Upper lobe of left lung (tissue), 6 donors: ENCODE measurements around the gene KHDC4. TPM values are rescaled to one million over a fixed set of nuclear protein-coding genes. Genes with fewer than 3 reads are reported as not detected.

Experiments used
- ATAC-seq, 2 donors: fragments of 200-7000 bp; cut with Tn5 transposase; one replicate each; pipeline ENCODE4 v1.9.1; 2022; ENCODE audit warnings: mild to moderate bottlenecking in 2 of 2, moderate library complexity in 2 of 2; ENCODE audit not compliant: low FRiP score in 2 of 2
- DNase-seq, 2 donors: peaks; one replicate each; pipeline ENCODE4 v3.0.0-alpha.2; 2019 to 2020
- H3K27ac ChIP-seq, 4 donors: fragments of 200-600 bp; sonication (generic); one replicate each; pipeline ENCODE4 v1.5.1; 2016 to 2019
- H3K27me3 ChIP-seq, 4 donors: fragments of 200-600 bp; sonication (generic); one replicate each; pipeline ENCODE4 v1.5.1; 2017 to 2019
- H3K36me3 ChIP-seq, 4 donors: fragments of 200-600 bp; sonication (generic); one replicate each; pipeline ENCODE4 v1.5.1; 2016 to 2019
- H3K4me1 ChIP-seq, 4 donors: fragments of 200-600 bp; sonication (generic); one replicate each; pipeline ENCODE4 v1.5.1; 2018 to 2019
- H3K4me3 ChIP-seq, 4 donors: fragments of 200-600 bp; sonication (generic); one replicate each; pipeline ENCODE4 v1.5.1; 2017 to 2019; ENCODE audit warnings: mild to moderate bottlenecking in 2 of 4, moderate library complexity in 1 of 4
- H3K9me3 ChIP-seq, 4 donors: fragments of 200-600 bp; sonication (generic); one replicate each; pipeline ENCODE4 v1.5.1; 2018 to 2019
- CTCF ChIP-seq, 6 experiments: fragments of 450-650 bp in 4 of 6; fragments of 200-600 bp in 2 of 6; sonication (generic) in 2 of 6; IDR thresholded peaks; one replicate each; pipeline ENCODE4 v1.5.1; 2016 to 2019; ENCODE audit warnings: antibody characterized with exemption in 6 of 6
- EP300 ChIP-seq, 4 donors: sonication (generic); formaldehyde crosslinking; IDR thresholded peaks; one replicate each; pipeline ENCODE4 v1.5.1; 2017; ENCODE audit warnings: antibody characterized with exemption in 4 of 4, control low read depth in 2 of 4
- POLR2A ChIP-seq, 4 donors: fragments of 450-650 bp; IDR thresholded peaks; one replicate each; pipeline ENCODE4 v1.5.1; 2016 to 2017; ENCODE audit warnings: antibody characterized with exemption in 4 of 4, mild to moderate bottlenecking in 2 of 4
- POLR2AphosphoS5 ChIP-seq, 2 donors: sonication (generic); formaldehyde crosslinking; IDR thresholded peaks; one replicate each; pipeline ENCODE4 v1.5.1; 2017; ENCODE audit warnings: antibody characterized with exemption in 2 of 2
- WGBS, 2 donors: methylation state at CpG; one replicate each; pipeline ENCODE4 v1.1.5; 2017 to 2018; 5-methylcytosine and 5-hydroxymethylcytosine counted together
- total RNA-seq, 6 donors: library from RNA; depleted of rRNA in 4 of 6; stranded (reverse); fragments of >200 nt in 4 of 6; gene quantifications; one replicate each; pipeline versions ENCODE4 v1.1.0 to v1.2.1, GENCODE V29; 2016 to 2021
- donor health status: DM: no; HTN: no; CAD: no; lungs with moderate emphysema.
- donor health status: DM: no; HTN: yes; CAD: no; lungs with severe emphysema.

KHDC4 gene
- total RNA-seq, 6 donors from 2014 or later = 30.4 to 105 (median 37.6) TPM

GRCh38 chr1:155893389-155894142, 40.6 kb downstream of the KHDC4 start:
- peaks cover 0 to 26% (median 16%) of the 10 kb centered on the region in 4 donors for H3K36me3 ChIP-seq
- TF ChIP-seq EP300 (IDR thresholded peaks at IDR 0.05) (no peak), POLR2A (IDR thresholded peaks at IDR 0.05) (no peak), CTCF (IDR thresholded peaks at IDR 0.05) (no peak), POLR2AphosphoS5 (IDR thresholded peaks at IDR 0.05) (no peak)
- H3K27me3 ChIP-seq = no peaks in the 10 kb centered on the region
- WGBS, 2 donors = 43 to 51% methylated on average over 10 of the region's 10 CpGs
- no peak overlapping the region for H3K4me3 ChIP-seq
- H3K9me3 ChIP-seq = no peaks in the 10 kb centered on the region
- peaks cover 16 to 19% (median 18%) of the 10 kb centered on the region in 4 donors for H3K4me1 ChIP-seq
- ATAC-seq (peak; percentile 63 to 65), DNase-seq (no peak)
- H3K27ac ChIP-seq = peak overlapping the region; percentile 71 to 79 (median 78)

- H3K27me3 ChIP-seq = no peaks in the 10 kb centered on the region
- peak in 1 of 2 donors; percentile 55 for ATAC-seq
- peaks cover 16 to 19% (median 18%) of the 10 kb centered on the region in 4 donors for H3K4me1 ChIP-seq
- DNase-seq = no peak
- peaks cover 0 to 20% (median 15%) of the 10 kb centered on the region in 4 donors for H3K36me3 ChIP-seq
- no peaks in the 10 kb centered on the region for H3K9me3 ChIP-seq
- H3K4me3 ChIP-seq = no peak overlapping the region
- TF ChIP-seq POLR2A (IDR thresholded peaks at IDR 0.05) = no peak
- no peak for TF ChIP-seq POLR2AphosphoS5 (IDR thresholded peaks at IDR 0.05)
- TF ChIP-seq EP300 (IDR thresholded peaks at IDR 0.05) = no peak
- no peak for TF ChIP-seq CTCF (IDR thresholded peaks at IDR 0.05)
- WGBS, 2 donors = 36 to 57% methylated on average over 3 of the region's 3 CpGs
- H3K27ac ChIP-seq = peak overlapping the region; percentile 50 to 79 (median 74)
Measured at GRCh38 chr1:155892796-155893195, 41.4 kb downstream of the KHDC4 start.

DNA sequence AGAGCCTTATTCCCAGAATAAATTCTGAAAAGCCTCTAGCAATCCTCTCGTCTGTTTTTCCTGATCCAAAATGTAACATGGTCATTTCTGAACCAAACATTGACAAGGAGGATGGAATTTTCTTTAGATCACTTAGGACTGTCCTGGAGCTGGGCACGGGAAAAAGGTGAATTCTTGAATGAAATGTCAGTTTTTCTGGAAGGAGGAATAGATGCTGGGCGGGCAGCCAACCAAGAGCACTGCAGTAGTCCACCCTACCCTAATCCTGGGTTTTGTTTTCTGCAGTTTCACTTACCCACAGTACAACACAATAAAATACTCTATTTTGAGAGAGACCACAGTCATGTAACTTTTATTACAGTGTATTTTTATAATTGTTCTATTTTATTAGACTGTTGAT, 44.0 kb downstream of the KHDC4 start:
- DNase-seq = no peak
- TF ChIP-seq POLR2AphosphoS5 (IDR thresholded peaks at IDR 0.05) (no peak), CTCF (IDR thresholded peaks at IDR 0.05) (no peak), POLR2A (IDR thresholded peaks at IDR 0.05) (no peak), EP300 (IDR thresholded peaks at IDR 0.05) (no peak)
- Histone ChIP-seq H3K9me3 (no peaks in the 10 kb centered on the region), H3K27me3 (no peaks in the 10 kb centered on the region), H3K4me3 (no peak overlapping the region), H3K4me1 (peaks cover 16 to 19% (median 18%) of the 10 kb centered on the region in 4 donors), H3K36me3 (no peaks in the 10 kb centered on the region), H3K27ac (no peak overlapping the region)
- no peak for ATAC-seq
- 57 to 71% methylated on average over 3 of the region's 3 CpGs for WGBS, 2 donors

- Histone ChIP-seq H3K36me3 (no peaks in the 10 kb centered on the region), H3K27me3 (no peaks in the 10 kb centered on the region), H3K4me1 (peaks cover 16 to 19% (median 18%) of the 10 kb centered on the region in 4 donors), H3K27ac (peak overlapping the region in 1 of 4 donors; percentile 59), H3K9me3 (no peaks in the 10 kb centered on the region), H3K4me3 (no peak overlapping the region)
- ATAC-seq = no peak
- TF ChIP-seq POLR2A (IDR thresholded peaks at IDR 0.05) (no peak), EP300 (IDR thresholded peaks at IDR 0.05) (no peak), POLR2AphosphoS5 (IDR thresholded peaks at IDR 0.05) (no peak), CTCF (IDR thresholded peaks at IDR 0.05) (no peak)
- 74 to 79% methylated on average over 2 of the region's 2 CpGs for WGBS, 2 donors
- DNase-seq = no peak
Measured at GRCh38 chr1:155889566-155889965, 44.6 kb downstream of the KHDC4 start.
